DLD1 (cell line): ENCODE measurements around the gene MAN1B1.
"Not testable (repeated sequence)": the region's sequence is repeated elsewhere in the genome, so short reads cannot be mapped to it uniquely, and the experiment has no call there.

Experiments used
- in situ Hi-C: cut with HindIII; loops from 2 replicates; pipeline ENCODE4 v1.10.0; 2017; ENCODE audit warnings: low sequenced_read_pairs

The MAN1B1 gene

GRCh38 chr9:137109250-137110146 lies 22.7 kb downstream of the MAN1B1 start:
- in situ Hi-C loops = no loop called here

GRCh38 chr9:137110147-137110910 lies 23.5 kb downstream of the MAN1B1 start:
- in situ Hi-C loops = no loop called here

GRCh38 chr9:137110911-137111787 lies 24.4 kb downstream of the MAN1B1 start:
- in situ Hi-C loops = no loop called here

GRCh38 chr9:137111788-137112563 lies 25.2 kb downstream of the MAN1B1 start:
- in situ Hi-C loops = no loop called here

GRCh38 chr9:137112564-137113384 lies 26.0 kb downstream of the MAN1B1 start:
- in situ Hi-C loops = no loop called here

GRCh38 chr9:137113385-137114159 lies 26.8 kb downstream of the MAN1B1 start:
- in situ Hi-C loops = no loop called here

GRCh38 chr9:137114220-137114612 lies 27.4 kb downstream of the MAN1B1 start:
- in situ Hi-C loops = no loop called here

GRCh38 chr9:137114613-137115393 lies 28.0 kb downstream of the MAN1B1 start, which contains the start of gene DPP7:
Gene DPP7 (minus strand): TSS chr9:137114733. CDS start chr9:137114713, 20 bp downstream.
- in situ Hi-C loops = no loop called here

- in situ Hi-C loops = no loop called here
These were observed 28.7 kb downstream of the MAN1B1 start for GRCh38 chr9:137115394-137116026.

- in situ Hi-C loops = no loop called here
These were observed 29.3 kb downstream of the MAN1B1 start for GRCh38 chr9:137116027-137116507.

GRCh38 chr9:137116728-137117127 lies 29.9 kb downstream of the MAN1B1 start:
- in situ Hi-C loops = no loop called here

GRCh38 chr9:137117269-137117731 lies 30.5 kb downstream of the MAN1B1 start:
- in situ Hi-C loops = no loop called here

- in situ Hi-C loops = not testable (repeated sequence)
These were observed 31.4 kb downstream of the MAN1B1 start for GRCh38 chr9:137118092-137118603.

GRCh38 chr9:137121927-137122795 lies 35.4 kb downstream of the MAN1B1 start:
- in situ Hi-C loops = not testable (repeated sequence)

- in situ Hi-C loops = not testable (repeated sequence)
These were observed 36.1 kb downstream of the MAN1B1 start for GRCh38 chr9:137122796-137123467.
